Tibial nerve (tissue), 4 donors: Measurements from ENCODE around the gene DMD. TPM values are rescaled to one million over a fixed set of nuclear protein-coding genes. Genes with fewer than 3 reads are reported as not detected.
"Not testable (repeated sequence)": the region's sequence is repeated elsewhere in the genome, so short reads cannot be mapped to it uniquely, and the experiment has no call there.

ENCODE experiments used
- DNase-seq, 2 donors: peaks; one replicate each; pipeline ENCODE4 v3.0.0-alpha.2; 2019; ENCODE audit warnings: low spot score in 2 of 2
- H3K27ac ChIP-seq, 4 donors: fragments of 200-600 bp; sonication (generic) in 3 of 4; one replicate each; pipeline ENCODE4 v1.5.1; 2017 to 2019; ENCODE audit warnings: mild to moderate bottlenecking in 1 of 4
- H3K27me3 ChIP-seq, 2 donors: fragments of 200-600 bp; sonication (generic) in 1 of 2; one replicate each; pipeline versions ENCODE4 v1.5.1 to v1.6.0; 2017 to 2019
- H3K36me3 ChIP-seq, 3 donors: fragments of 200-600 bp; sonication (generic); one replicate each; pipeline ENCODE4 v1.5.1; 2018 to 2019
- H3K4me1 ChIP-seq, 4 donors: fragments of 200-600 bp; sonication (generic) in 3 of 4; one replicate each; pipeline ENCODE4 v1.5.1; 2017 to 2019
- H3K4me3 ChIP-seq, 4 donors: fragments of 200-600 bp; sonication (generic) in 3 of 4; one replicate each; pipeline ENCODE4 v1.5.1; 2017 to 2019; ENCODE audit warnings: mild to moderate bottlenecking in 1 of 4, moderate library complexity in 1 of 4
- H3K9me3 ChIP-seq, 4 donors: fragments of 200-600 bp; sonication (generic) in 3 of 4; one replicate each; pipeline ENCODE4 v1.5.1; 2017 to 2019
- CTCF ChIP-seq, 5 experiments: fragments of 200-600 bp in 3 of 5; fragments of 450-650 bp in 2 of 5; sonication (generic) in 3 of 5; IDR thresholded peaks; one replicate each; pipeline ENCODE4 v1.5.1; 2016 to 2019; ENCODE audit warnings: antibody characterized with exemption in 5 of 5, mild to moderate bottlenecking in 3 of 5, moderate library complexity in 2 of 5
- EP300 ChIP-seq, 2 donors: sonication (generic); formaldehyde crosslinking; IDR thresholded peaks; one replicate each; pipeline ENCODE4 v1.6.1; 2017; ENCODE audit warnings: antibody characterized with exemption in 2 of 2, mild to moderate bottlenecking in 1 of 2
- POLR2A ChIP-seq, 2 donors: fragments of 450-650 bp; IDR thresholded peaks; one replicate each; pipeline ENCODE4 v1.6.1; 2017; ENCODE audit warnings: antibody characterized with exemption in 2 of 2, mild to moderate bottlenecking in 2 of 2, moderate library complexity in 2 of 2
- WGBS, 2 donors: methylation state at CpG; one replicate each; pipeline ENCODE4 v1.1.5; 2018; 5-methylcytosine and 5-hydroxymethylcytosine counted together
- total RNA-seq, 4 donors: library from RNA; depleted of rRNA; stranded (reverse); fragments of >200 nt; gene quantifications; one replicate each; pipeline ENCODE4 v1.1.0, GENCODE V29; 2016

The DMD gene
- total RNA-seq, 4 donors from 2014 or later = 156 to 345 (median 245) TPM

- no peak overlapping the region for H3K4me3 ChIP-seq
- TF ChIP-seq EP300 (IDR thresholded peaks at IDR 0.05) = no peak
- TF ChIP-seq POLR2A (IDR thresholded peaks at IDR 0.05) = no peak
- TF ChIP-seq CTCF (IDR thresholded peaks at IDR 0.05) = no peak
- H3K4me1 ChIP-seq = no peaks in the 10 kb centered on the region
- H3K36me3 ChIP-seq = no peaks in the 10 kb centered on the region
- no peaks in the 10 kb centered on the region for H3K9me3 ChIP-seq
- DNase-seq = no peak
- H3K27me3 ChIP-seq = no peaks in the 10 kb centered on the region
- WGBS, 2 donors = 77 to 81% methylated on average over 5 of the region's 5 CpGs
- no peak overlapping the region for H3K27ac ChIP-seq
These were observed 1620.7 kb downstream of the DMD start for GRCh38 chrX:31590581-31591114.

GRCh38 chrX:31589503-31589902, 1621.8 kb downstream of the DMD start:
- DNase-seq = no peak
- Histone ChIP-seq H3K4me1 (no peaks in the 10 kb centered on the region), H3K27ac (no peak overlapping the region), H3K4me3 (no peak overlapping the region), H3K27me3 (no peaks in the 10 kb centered on the region), H3K36me3 (no peaks in the 10 kb centered on the region), H3K9me3 (no peaks in the 10 kb centered on the region)
- no peak for TF ChIP-seq CTCF (IDR thresholded peaks at IDR 0.05)
- no peak for TF ChIP-seq POLR2A (IDR thresholded peaks at IDR 0.05)
- TF ChIP-seq EP300 (IDR thresholded peaks at IDR 0.05) = no peak
- WGBS, 2 donors = 88 to 98% methylated on average over 3 of the region's 3 CpGs

- Histone ChIP-seq H3K9me3 (no peaks in the 10 kb centered on the region), H3K27ac (no peak overlapping the region), H3K4me1 (no peaks in the 10 kb centered on the region), H3K27me3 (no peaks in the 10 kb centered on the region), H3K4me3 (no peak overlapping the region), H3K36me3 (no peaks in the 10 kb centered on the region)
- no peak for TF ChIP-seq EP300 (IDR thresholded peaks at IDR 0.05)
- no peak for DNase-seq
- 76 to 84% methylated on average over 2 of the region's 2 CpGs for WGBS, 2 donors
These were observed 1623.0 kb downstream of the DMD start for GRCh38 chrX:31588355-31588754.

GRCh38 chrX:31583892-31584291, 1627.5 kb downstream of the DMD start:
- H3K4me3 ChIP-seq, H3K36me3 ChIP-seq, H3K27me3 ChIP-seq, H3K4me1 ChIP-seq, DNase-seq, H3K9me3 ChIP-seq, H3K27ac ChIP-seq: not testable (repeated sequence)
- WGBS, 2 donors = 87 to 90% methylated on average over 3 of the region's 3 CpGs

GRCh38 chrX:31580726-31581125, 1630.6 kb downstream of the DMD start:
- H3K4me3 ChIP-seq = no peak overlapping the region
- no peak for DNase-seq
- H3K27ac ChIP-seq = peak overlapping the region in 2 of 4 donors; percentile 37 to 43
- no peaks in the 10 kb centered on the region for H3K27me3 ChIP-seq
- H3K9me3 ChIP-seq = no peaks in the 10 kb centered on the region
- WGBS, 2 donors = 16 to 20% methylated on average over 2 of the region's 2 CpGs
- H3K36me3 ChIP-seq = no peaks in the 10 kb centered on the region
- no peak for TF ChIP-seq POLR2A (IDR thresholded peaks at IDR 0.05)
- no peak for TF ChIP-seq EP300 (IDR thresholded peaks at IDR 0.05)
- no peak for TF ChIP-seq CTCF (IDR thresholded peaks at IDR 0.05)
- H3K4me1 ChIP-seq = no peaks in the 10 kb centered on the region

GRCh38 chrX:31580227-31580626, 1631.1 kb downstream of the DMD start:
- no peaks in the 10 kb centered on the region for H3K36me3 ChIP-seq
- no peaks in the 10 kb centered on the region for H3K9me3 ChIP-seq
- no peaks in the 10 kb centered on the region for H3K4me1 ChIP-seq
- TF ChIP-seq EP300 (IDR thresholded peaks at IDR 0.05) (no peak), CTCF (IDR thresholded peaks at IDR 0.05) (no peak), POLR2A (IDR thresholded peaks at IDR 0.05) (no peak)
- H3K4me3 ChIP-seq = no peak overlapping the region
- no peaks in the 10 kb centered on the region for H3K27me3 ChIP-seq
- peak overlapping the region in 2 of 4 donors; percentile 37 to 43 for H3K27ac ChIP-seq
- DNase-seq = no peak
- 79% methylated on average over 4 of the region's 4 CpGs for WGBS, 2 donors
